HepG2 (cell line): ENCODE data around the gene PDIA4. TPM values are rescaled to one million over a fixed set of nuclear protein-coding genes. Genes with fewer than 3 reads are reported as not detected.
A peak's percentile ranks its signal among the peaks of the same experiment; 100 is the strongest.

Source experiments
- ASH2L ChIP-seq: fragments of 300-600, 200-600 bp; sonication (generic); IDR thresholded peaks from 2 replicates; pipeline ENCODE4 v1.7.0; 2017; ENCODE audit warnings: low read depth, mild to moderate bottlenecking, moderate library complexity, mixed read lengths, low read length; ENCODE audit not compliant: insufficient read length
- CCDC6 ChIP-seq: sonication (generic); formaldehyde crosslinking; IDR thresholded peaks from 2 replicates; pipeline ENCODE4 v1.8.1; 2022; ENCODE audit warnings: mild to moderate bottlenecking, missing genetic modification reagents, moderate library complexity
- CEBPB ChIP-seq: IDR thresholded peaks from 2 replicates; pipeline ENCODE4 v1.6.1; 2011; ENCODE audit warnings: low read depth, low read length, improper control_type of control experiment, borderline replicate concordance
- DNMT3B ChIP-seq: conservative IDR thresholded peaks from 2 replicates; pipeline ENCODE4 v1.6.1; 2016; ENCODE audit warnings: missing biosample characterization, control low read depth
- GATAD2A ChIP-seq: IDR thresholded peaks from 2 replicates; pipeline ENCODE4 v1.6.1; 2016
- HNF1A ChIP-seq, 2 experiments: sonication (generic) in 1 of 2; formaldehyde crosslinking in 1 of 2; IDR thresholded peaks; 2 replicates each; pipeline versions ENCODE4 v1.4.0 to v1.6.1; 2016 to 2020; ENCODE audit warnings: borderline replicate concordance in 1 of 2, low read depth in 1 of 2, mild to moderate bottlenecking in 1 of 2, missing genetic modification reagents in 1 of 2
- HNRNPK ChIP-seq: fragments of 200-400 bp; formaldehyde crosslinking; IDR thresholded peaks from 2 replicates; pipeline ENCODE4 v1.6.1; 2018; ENCODE audit warnings: low read length, low read depth, moderate library complexity, mild to moderate bottlenecking; ENCODE audit not compliant: poor library complexity, severe bottlenecking
- MAF1 ChIP-seq: sonication (generic); formaldehyde crosslinking; IDR thresholded peaks from 2 replicates; pipeline ENCODE4 v1.5.0; 2020; ENCODE audit warnings: missing genetic modification reagents, borderline replicate concordance
- NFIC ChIP-seq: IDR thresholded peaks from 2 replicates; pipeline ENCODE4 v1.6.1; 2012; ENCODE audit warnings: mild to moderate bottlenecking, low read length, inconsistent platforms
- PHF8 ChIP-seq: sonication (generic); formaldehyde crosslinking; IDR thresholded peaks from 2 replicates; pipeline ENCODE4 v1.5.0; 2020; ENCODE audit warnings: missing genetic modification reagents
- POLR2AphosphoS5 ChIP-seq: IDR thresholded peaks from 2 replicates; pipeline ENCODE4 v1.6.1; 2012; ENCODE audit warnings: low read depth, low read length
- RXRB ChIP-seq: IDR thresholded peaks from 2 replicates; pipeline ENCODE4 v1.6.1; 2016; ENCODE audit warnings: borderline replicate concordance, missing genetic modification reagents, missing compliant biosample characterization
- SOX5 ChIP-seq: IDR thresholded peaks from 2 replicates; pipeline ENCODE4 v1.6.1; 2016; ENCODE audit warnings: borderline replicate concordance
- THAP11 ChIP-seq: IDR thresholded peaks from 2 replicates; pipeline ENCODE4 v1.6.1; 2016; ENCODE audit warnings: missing biosample characterization, missing genetic modification reagents
- TOE1 ChIP-seq: sonication (generic); formaldehyde crosslinking; IDR thresholded peaks from 2 replicates; pipeline ENCODE4 v1.4.0; 2020; ENCODE audit warnings: mild to moderate bottlenecking, missing genetic modification reagents
- TP53 ChIP-seq: sonication (generic); formaldehyde crosslinking; conservative IDR thresholded peaks from 2 replicates; pipeline ENCODE4 v1.4.0; 2020; ENCODE audit warnings: missing genetic modification reagents
- ZMYM4 ChIP-seq: sonication (generic); formaldehyde crosslinking; IDR thresholded peaks from 2 replicates; pipeline ENCODE4 v1.8.1; 2023; ENCODE audit warnings: mild to moderate bottlenecking, missing genetic modification reagents
- ZNF143 ChIP-seq: sonication (generic); formaldehyde crosslinking; IDR thresholded peaks from 2 replicates; pipeline ENCODE4 v1.4.0; 2020; ENCODE audit warnings: missing genetic modification reagents
- ZNF18 ChIP-seq: sonication (generic); formaldehyde crosslinking; IDR thresholded peaks from 2 replicates; pipeline ENCODE4 v1.8.0; 2022; ENCODE audit warnings: mild to moderate bottlenecking, missing genetic modification reagents; ENCODE audit not compliant: insufficient replicate concordance
- ZNF430 ChIP-seq: sonication (generic); formaldehyde crosslinking; IDR thresholded peaks from 2 replicates; pipeline ENCODE4 v1.9.0; 2021; ENCODE audit warnings: mild to moderate bottlenecking, missing genetic modification reagents
- ZNF772 ChIP-seq: sonication (generic); formaldehyde crosslinking; IDR thresholded peaks from 2 replicates; pipeline ENCODE4 v1.5.0; 2020; ENCODE audit warnings: mild to moderate bottlenecking, missing genetic modification reagents
- ZNF792 ChIP-seq: IDR thresholded peaks from 2 replicates; pipeline ENCODE4 v1.6.1; 2016
- polyA plus RNA-seq, 8 experiments: library from polyadenylated mRNA; depleted of rRNA in 3 of 8; stranded (reverse) in 7 of 8; unstranded in 1 of 8; fragments of >200 nt; fragmentation: Illumina TruSeq in 4 of 8; extraction: Trizol in 4 of 8; gene quantifications; 2 replicates each; pipeline versions ENCODE4 v1.2.1 to v1.2.3, GENCODE V29; 2011 to 2016; ENCODE audit warnings: low read depth in 4 of 8, missing spikeins in 1 of 8, mixed read lengths in 1 of 8; ENCODE audit not compliant: insufficient read depth in 1 of 8
- total RNA-seq, 5 experiments: library from RNA; depleted of rRNA; stranded (reverse); fragments of >200 nt; fragmentation: Illumina TruSeq; extraction: Trizol; gene quantifications; 2 replicates each; pipeline ENCODE4 v1.2.3, GENCODE V29; 2016; ENCODE audit warnings: low read depth in 1 of 5

Gene PDIA4
- total and polyA plus RNA-seq, 2 of the 13 experiments (the other 11 are each of a cell fraction or from before 2014, with no cell fraction given): 278 to 402 TPM

GRCh38 chr7:148987010-148987750 lies 41.1 kb downstream of the PDIA4 start (continued):
- no peak for TF ChIP-seq ZNF430 (CRISPR knock-in tag)
- TF ChIP-seq GATAD2A (CRISPR knock-in tag): peak; percentile 84
- peak; percentile 57 for TF ChIP-seq SOX5 (CRISPR knock-in tag)
- peak; percentile 22 for TF ChIP-seq HNRNPK
- peak; percentile 36; the same call in 1 of the 2 replicates for TF ChIP-seq HNF1A (IDR thresholded peaks at IDR 0.05; ENCODE audit: low read depth)
- peak; percentile 18; the same call in 1 of the 2 replicates for TF ChIP-seq HNF1A (CRISPR knock-in tag; IDR thresholded peaks at IDR 0.05; ENCODE audit: borderline replicate concordance)
- TF ChIP-seq NFIC: 0 out of 2 replicates have a peak, but pooled peaks have one; percentile 55
- peak; percentile 88 for TF ChIP-seq ZNF143
- TF ChIP-seq ZNF18: peak; percentile 42
- TF ChIP-seq TOE1: peak; percentile 41; the same call in 1 of the 2 replicates
- peak; percentile 75 for TF ChIP-seq CEBPB
- TF ChIP-seq MAF1: peak; percentile 96
- TF ChIP-seq THAP11 (CRISPR knock-in tag): peak; percentile 46; the same call in 1 of the 2 replicates
- TF ChIP-seq POLR2AphosphoS5: peak; percentile 50; the same call in 1 of the 2 replicates
- peak; percentile 82; the same call in 1 of the 2 replicates for TF ChIP-seq DNMT3B
- TF ChIP-seq PHF8 (CRISPR knock-in tag): peak; percentile 49; the same call in 1 of the 2 replicates
- TF ChIP-seq ZNF772 (CRISPR knock-in tag): no peak; the same call in 1 of the 2 replicates
- TF ChIP-seq CCDC6 (CRISPR knock-in tag): peak; percentile 55; the same call in 1 of the 2 replicates
- peak; percentile 73 for TF ChIP-seq ZMYM4 (CRISPR knock-in tag)
- peak; percentile 53 for TF ChIP-seq ASH2L
- peak; percentile 35; the same call in 1 of the 2 replicates for TF ChIP-seq RXRB (CRISPR knock-in tag)
- 0 out of 2 replicates have a peak, but pooled peaks have one; percentile 29 for TF ChIP-seq TP53 (CRISPR knock-in tag)
- peak; percentile 50; the same call in 1 of the 2 replicates for TF ChIP-seq ZNF792 (CRISPR knock-in tag)
